CD4-positive, alpha-beta T cell treated with Interleukin-10 for 1 hour (primary cell): ENCODE measurements around the gene LIPC.
A peak's percentile ranks its signal among the peaks of the same experiment; 100 is the strongest.

Experiments
- DNase-seq: peaks from one replicate; pipeline ENCODE4 v3.0.0-alpha.2; 2020

Gene LIPC

GRCh38 chr15:58501636-58502188 is 69.9 kb downstream of the LIPC start:
- DNase-seq, result no peak

DNA sequence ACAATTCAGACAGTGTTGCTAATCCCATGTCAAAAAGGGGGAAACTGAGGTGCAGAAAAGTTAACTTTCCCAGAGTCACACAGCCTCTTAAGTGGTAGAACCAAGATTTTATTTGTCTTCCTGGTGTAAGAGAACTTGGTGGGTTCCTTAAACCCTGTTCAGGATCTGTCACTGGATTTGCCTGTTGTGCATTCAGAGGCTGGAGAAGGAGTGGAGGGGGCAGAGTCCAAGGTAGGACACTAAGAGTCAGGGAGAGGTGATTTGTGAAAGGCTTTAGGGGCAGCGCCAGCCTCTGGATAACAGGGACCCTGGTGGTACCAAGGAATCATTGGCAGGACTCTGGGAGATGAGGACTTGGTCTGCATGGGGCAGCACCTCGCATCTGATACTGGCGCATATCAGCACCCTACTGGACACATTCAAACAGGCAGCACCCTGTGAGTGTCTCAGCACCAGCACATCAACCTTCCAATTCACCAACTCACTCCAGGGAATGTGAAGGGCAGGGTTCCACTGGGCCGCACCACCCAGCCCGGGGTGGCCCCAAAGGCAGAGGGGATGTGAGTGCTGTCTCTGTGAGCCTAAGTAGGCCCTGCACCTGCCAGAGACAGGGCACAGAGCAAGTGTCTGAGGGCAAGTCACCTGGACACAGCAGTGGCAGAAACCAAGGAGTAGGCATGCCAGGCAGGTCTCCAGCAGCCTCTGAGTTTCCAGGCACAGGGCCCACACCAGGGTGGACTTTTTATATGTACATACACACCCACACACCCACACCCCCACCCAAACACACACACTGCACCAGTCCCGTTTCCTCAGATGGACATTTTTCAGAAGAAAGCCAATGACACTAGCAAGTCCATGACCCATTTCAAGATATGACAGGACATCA is 71.6 kb downstream of the LIPC start:
- DNase-seq, result no peak

DNA sequence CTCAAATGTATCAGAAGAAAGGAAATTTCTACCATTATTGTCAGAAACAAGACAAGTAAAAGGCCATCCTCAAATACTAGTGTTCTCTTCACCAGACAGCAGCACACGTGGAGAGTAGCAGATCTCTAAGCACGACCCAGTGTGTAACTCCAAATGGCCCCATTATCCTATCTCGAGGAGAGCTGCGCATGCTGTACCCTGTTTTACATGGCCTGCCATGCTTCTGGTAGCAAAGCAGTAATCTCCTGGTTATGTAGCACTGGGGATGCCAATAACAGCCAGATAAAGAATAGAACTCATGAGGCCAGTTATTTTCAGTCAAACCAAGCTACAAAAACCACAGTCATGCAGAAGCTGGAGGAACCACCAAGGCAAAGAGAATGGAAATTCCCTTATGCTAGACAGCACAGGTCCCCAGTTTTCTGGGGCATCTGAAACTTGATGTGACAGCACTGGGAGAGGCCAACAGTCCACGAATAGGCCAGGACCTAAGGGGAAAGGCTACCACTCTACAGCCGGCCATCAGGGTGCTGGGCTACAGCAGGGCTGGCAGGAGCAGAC is 73.0 kb downstream of the LIPC start:
- no peak for DNase-seq

- DNase-seq, result no peak
These were observed 73.8 kb downstream of the LIPC start for GRCh38 chr15:58505581-58505980.

DNA sequence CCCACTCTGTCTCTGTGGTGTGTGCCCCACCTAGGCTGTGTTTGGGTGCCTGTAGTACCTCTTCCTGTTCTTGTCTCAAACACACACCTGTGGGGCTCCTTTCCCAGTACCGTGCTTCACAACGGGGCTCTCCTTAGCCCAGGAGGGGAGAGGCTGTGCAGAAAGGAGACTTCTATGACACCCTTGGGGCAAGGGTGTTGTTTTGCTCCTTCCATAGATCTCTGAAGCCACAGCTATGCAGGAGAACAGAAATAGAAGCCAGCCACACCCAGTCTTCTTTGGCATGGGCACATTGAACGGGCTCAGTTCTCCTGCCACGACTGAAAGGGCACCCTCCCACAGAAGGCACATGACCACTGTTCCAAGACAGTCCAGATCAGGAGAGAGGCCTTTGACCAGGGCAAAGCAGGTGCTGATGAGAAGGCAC is 74.3 kb downstream of the LIPC start:
- DNase-seq, result no peak

DNA sequence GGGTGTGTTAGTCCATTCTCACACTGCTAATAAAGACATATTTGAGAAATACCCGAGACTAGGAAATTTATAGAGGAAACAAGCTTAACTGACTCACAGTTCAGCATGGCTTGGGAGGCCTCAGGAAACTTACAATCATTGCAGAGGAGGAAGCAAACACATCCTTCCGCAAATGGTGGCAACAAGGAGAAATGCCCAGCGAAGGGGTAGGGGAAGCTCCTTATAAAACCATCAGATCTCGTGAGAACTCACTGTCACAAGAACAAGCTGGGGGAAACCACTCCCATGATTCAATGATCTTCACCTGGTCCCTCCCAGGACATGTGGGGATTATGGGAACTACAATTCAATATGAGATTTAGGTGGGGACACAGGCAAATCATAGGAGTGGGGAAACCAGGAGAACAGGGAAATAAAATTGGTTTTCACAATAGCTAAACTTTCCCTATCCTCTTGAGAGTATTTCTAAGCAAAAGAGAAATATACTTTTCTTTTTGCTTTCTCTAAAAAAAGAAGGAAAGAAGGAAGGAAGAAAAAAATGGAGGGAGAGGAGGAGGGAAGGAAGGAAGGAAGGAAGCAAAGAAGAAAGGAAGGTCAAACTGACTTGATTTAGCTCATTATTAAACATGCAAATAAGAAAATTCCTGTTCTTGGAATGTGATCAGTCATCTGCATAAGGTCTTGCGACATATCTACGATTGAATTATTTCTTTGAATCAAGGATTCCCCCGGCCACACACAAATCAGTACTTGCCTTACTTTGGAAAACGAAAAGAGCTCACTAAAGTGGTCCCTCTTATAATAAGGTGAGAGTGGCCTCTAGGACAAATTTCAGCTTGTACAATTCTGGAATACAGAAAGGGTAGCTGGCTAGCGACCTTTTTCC is 75.2 kb downstream of the LIPC start:
- DNase-seq, result no peak

GRCh38 chr15:58509556-58509955 is 77.8 kb downstream of the LIPC start:
- no peak for DNase-seq

DNA sequence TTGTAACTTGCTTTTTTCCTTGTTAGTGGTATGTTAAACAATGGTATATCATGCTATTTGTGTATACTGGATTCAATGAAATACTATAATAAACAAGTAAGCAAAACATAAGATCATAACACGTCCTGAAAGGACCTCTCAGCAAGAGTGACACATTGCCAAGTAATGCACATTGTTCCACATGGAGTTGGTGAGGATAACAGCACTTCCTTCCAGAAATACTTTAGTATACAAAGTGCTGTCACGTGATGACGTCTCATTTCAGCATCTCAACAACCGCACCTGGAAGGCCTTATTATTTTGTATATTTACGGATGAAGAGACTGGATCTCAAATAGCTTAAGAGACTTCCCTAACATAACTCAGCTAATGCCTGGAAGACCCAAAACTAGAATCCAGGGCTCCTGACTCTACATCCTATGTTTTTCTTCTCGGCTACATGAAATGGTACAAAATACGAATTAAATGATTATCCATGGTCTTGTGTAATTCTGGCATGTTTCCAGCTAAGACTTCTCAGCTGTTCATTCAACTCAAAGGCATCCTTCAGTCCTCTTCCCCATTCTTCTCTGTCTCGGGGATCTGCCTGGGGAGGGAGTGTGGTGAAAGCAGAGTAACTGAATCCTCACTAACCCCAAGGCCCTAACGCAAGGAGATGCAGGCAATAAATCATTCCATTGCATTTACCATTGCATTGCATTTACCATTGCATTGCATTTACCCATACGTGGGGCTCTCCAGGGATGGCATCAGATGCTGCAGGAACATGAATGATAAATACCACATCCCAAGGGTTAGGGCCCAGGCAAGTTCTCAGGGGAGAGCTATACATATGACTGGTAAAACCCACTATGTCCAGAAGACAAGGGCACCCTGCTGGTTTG is 79.2 kb downstream of the LIPC start:
- DNase-seq, result no peak

- DNase-seq, result no peak
These were observed 79.8 kb downstream of the LIPC start for GRCh38 chr15:58511599-58511987.

DNA sequence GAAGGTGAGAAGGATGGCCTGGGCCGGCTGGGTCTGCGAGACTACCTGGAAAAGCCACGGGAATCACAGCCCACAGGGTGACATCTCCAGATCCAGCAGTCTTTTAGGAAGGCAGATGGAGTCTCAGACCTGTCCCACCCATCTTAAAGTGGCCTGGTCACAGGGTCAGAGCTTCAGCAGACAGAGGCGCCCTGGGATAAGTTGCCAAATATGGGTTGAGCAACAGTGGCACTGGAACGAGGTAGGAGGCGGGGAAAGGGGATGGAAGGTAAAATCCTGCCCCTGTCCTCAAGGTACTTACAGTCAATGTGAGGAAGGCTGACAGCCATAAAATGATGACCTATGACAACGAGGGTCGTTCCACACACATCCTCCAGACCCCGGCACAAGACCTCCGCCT is 80.7 kb downstream of the LIPC start:
- DNase-seq, result no peak

DNA sequence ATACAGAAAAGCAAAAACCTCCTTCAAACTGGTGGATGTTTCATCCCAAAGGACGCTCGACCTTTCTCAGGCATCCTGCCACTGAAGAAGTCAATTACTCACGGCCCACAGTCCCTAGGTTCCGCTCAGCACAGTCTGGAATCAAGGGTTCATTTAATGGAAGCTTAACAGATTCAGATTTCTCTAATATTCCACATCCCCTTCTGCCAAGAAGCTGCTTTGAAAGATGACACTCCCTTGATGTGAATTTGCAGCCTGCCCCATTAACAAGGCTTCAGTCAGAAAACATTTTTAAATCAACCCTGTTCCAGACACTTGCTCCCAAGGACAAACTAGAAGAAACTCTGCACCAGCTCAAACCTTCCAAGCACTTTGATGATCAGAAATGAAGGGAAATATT is 81.2 kb downstream of the LIPC start:
- no peak for DNase-seq

DNA sequence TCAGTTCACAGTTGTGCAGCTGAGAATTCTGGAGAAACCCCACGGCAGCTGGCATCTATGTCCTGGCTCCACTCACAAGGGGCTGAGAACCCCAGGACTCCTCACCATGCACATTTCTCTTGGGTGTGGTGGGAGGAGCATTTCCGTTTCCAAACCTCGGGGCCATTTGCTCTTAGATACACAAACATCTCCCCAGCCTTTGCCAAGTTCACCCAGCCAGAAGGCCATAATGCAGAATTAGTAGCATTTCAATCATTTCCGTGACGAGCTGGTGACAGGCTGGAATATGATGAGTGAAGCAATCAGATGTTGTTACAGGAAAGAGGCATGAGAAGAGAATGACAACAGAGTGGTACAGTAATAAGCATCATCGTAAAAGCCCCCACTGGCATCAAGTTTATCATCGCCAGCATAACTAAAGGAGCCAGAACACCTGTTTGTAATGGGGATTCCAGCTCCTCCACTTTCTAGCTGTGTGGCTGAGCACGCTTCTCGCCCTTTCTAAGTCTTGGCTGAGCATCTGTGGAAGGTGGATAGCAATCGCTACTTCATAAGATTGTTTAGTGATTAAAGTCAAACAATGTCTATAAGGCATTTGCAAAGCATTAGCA is 82.0 kb downstream of the LIPC start:
- DNase-seq, result no peak

DNA sequence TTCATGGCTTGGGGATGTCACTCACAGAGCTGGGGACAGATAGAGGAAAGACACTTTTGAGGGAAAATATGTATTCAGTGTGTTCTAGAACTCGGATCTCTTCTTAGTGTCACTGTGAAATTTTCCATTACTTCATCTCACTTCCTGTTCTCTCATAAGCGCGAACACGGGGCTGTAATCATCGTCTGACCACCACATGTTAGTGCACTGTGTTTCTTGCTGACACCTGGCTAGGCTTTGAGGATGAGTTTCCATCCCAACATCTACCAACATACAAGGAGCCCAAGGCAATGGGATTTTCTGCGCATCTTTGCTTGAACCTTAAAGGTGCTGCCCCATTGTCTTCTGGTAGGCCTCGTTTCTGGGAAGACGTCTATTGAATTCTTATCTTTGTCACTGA is 84.0 kb downstream of the LIPC start:
- DNase-seq, result no peak

GRCh38 chr15:58517252-58517681 is 85.5 kb downstream of the LIPC start:
- DNase-seq, result peak; percentile 18

GRCh38 chr15:58517682-58518525 is 86.1 kb downstream of the LIPC start:
- DNase-seq, result peak; percentile 19

- no peak for DNase-seq
These were observed 86.8 kb downstream of the LIPC start for GRCh38 chr15:58518626-58519025.

DNA sequence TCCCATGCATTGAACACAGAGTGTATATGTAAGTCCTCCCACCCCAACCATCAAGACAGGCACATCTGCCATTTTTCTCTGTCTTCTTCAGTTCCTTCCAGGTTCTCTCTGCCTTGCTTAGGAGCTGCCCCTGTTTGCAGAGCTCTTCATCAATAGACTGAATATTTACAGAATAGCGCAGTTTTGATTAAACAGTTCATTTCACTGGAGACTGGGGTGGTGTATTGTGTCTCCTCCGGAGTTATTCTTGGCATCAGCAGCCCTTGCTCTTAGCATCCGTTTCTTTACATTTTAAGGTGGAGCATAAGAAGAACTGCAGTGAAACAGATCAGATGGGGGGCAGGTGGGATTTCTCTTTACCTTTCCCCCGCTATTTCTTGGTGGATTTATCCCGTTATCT is 87.7 kb downstream of the LIPC start:
- DNase-seq, result no peak

GRCh38 chr15:58520464-58520863 is 88.7 kb downstream of the LIPC start:
- no peak for DNase-seq

DNA sequence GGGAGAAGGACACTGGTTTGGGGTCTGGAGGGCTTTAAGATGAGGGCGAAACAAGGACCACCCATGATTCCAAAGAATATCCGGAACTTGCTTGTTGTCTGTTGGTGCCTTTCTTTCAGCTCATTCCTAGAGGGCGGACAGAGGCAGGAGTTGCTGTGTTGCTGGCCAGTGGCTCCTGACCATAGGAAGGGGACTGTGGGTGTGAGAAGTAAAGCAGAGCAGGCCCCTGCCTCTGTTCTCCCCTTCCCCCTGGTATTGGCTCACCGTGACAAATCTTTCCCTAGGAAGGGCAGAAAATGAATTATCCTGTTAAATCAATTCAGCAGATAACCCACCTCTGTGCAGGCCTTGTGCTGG is 89.1 kb downstream of the LIPC start:
- DNase-seq, result no peak

DNA sequence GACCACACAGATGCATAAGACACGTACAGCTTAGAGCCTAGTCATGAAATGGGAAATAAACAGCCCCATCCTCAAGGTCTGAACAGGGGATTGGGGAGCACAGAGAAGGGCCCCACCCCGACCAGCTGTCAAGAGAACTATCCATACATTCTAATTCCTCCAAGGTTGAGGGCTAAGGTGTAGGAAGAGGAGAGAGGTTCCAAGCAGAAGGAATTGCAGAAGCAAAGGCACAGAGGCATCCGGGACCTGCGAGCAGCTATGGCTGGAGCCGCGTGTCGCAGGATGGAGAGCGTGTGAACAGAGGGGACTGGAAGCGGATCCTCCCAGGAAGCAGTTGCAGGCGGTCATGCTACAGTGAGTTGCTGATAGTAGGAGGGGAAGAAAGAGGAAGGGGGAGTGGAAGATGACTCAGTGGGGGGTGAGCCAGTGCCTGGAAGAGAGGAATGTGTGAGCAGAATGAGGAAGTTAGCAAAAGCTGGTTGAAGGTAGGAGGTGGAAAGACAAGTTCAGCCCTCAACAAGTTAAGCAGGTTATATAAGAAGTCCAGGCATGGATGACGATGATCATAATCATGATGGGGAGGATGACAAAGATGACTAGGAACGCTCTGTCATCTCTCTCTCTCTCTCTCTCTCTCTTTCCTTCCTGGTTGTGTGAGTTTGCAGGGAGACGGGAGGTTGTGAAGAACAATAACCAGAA is 89.7 kb downstream of the LIPC start:
- no peak for DNase-seq
